ENCODE measurements around the gene GTF2A1L.
"Not testable (repeated sequence)": the region's sequence is repeated elsewhere in the genome, so short reads cannot be mapped to it uniquely, and the experiment has no call there.

Gene GTF2A1L

GRCh38 chr2:48699348-48699930, 81.8 kb downstream of the GTF2A1L start:
- no peak for DNase-seq (ENCODE audit: low read depth)

GRCh38 chr2:48703621-48704020, 86.0 kb downstream of the GTF2A1L start:
- not testable (repeated sequence) for DNase-seq (ENCODE audit: low read depth)

GRCh38 chr2:48707466-48707865, 89.8 kb downstream of the GTF2A1L start:
- DNase-seq (ENCODE audit: low read depth): no peak

GRCh38 chr2:48709096-48710034, 91.7 kb downstream of the GTF2A1L start:
- no peak for DNase-seq (ENCODE audit: low read depth)

GRCh38 chr2:48711343-48711742, 93.7 kb downstream of the GTF2A1L start:
- DNase-seq (ENCODE audit: low read depth): no peak

GRCh38 chr2:48712151-48712550, 94.5 kb downstream of the GTF2A1L start:
- no peak for DNase-seq (ENCODE audit: low read depth)

GRCh38 chr2:48713647-48714046, 96.0 kb downstream of the GTF2A1L start:
- no peak for DNase-seq (ENCODE audit: low read depth)

- no peak for DNase-seq (ENCODE audit: low read depth)
Observed at GRCh38 chr2:48714245-48714644, 96.6 kb downstream of the GTF2A1L start.

GRCh38 chr2:48715042-48715899, 97.6 kb downstream of the GTF2A1L start:
- DNase-seq (ENCODE audit: low read depth): no peak

- DNase-seq (ENCODE audit: low read depth): no peak
Observed at GRCh38 chr2:48715956-48716355, 98.3 kb downstream of the GTF2A1L start.

GRCh38 chr2:48717846-48718245, 100.2 kb downstream of the GTF2A1L start:
- DNase-seq (ENCODE audit: low read depth): no peak

- DNase-seq (ENCODE audit: low read depth): no peak
Observed at GRCh38 chr2:48719480-48720177, 102.0 kb downstream of the GTF2A1L start.

- DNase-seq (ENCODE audit: low read depth): no peak
Observed at GRCh38 chr2:48721158-48721557, 103.5 kb downstream of the GTF2A1L start.

- no peak for DNase-seq (ENCODE audit: low read depth)
Observed at GRCh38 chr2:48722391-48722790, 104.7 kb downstream of the GTF2A1L start.

GRCh38 chr2:48723129-48723528, 105.5 kb downstream of the GTF2A1L start:
- DNase-seq (ENCODE audit: low read depth): no peak

- DNase-seq (ENCODE audit: low read depth): no peak
Observed at GRCh38 chr2:48724278-48724677, 106.6 kb downstream of the GTF2A1L start.

GRCh38 chr2:48725696-48726494, 108.2 kb downstream of the GTF2A1L start:
- no peak for DNase-seq (ENCODE audit: low read depth)

- no peak for DNase-seq (ENCODE audit: low read depth)
Observed at GRCh38 chr2:48727560-48727959, 109.9 kb downstream of the GTF2A1L start.

- DNase-seq (ENCODE audit: low read depth): no peak
Observed at GRCh38 chr2:48728295-48728694, 110.6 kb downstream of the GTF2A1L start.

GRCh38 chr2:48728840-48729239, 111.2 kb downstream of the GTF2A1L start:
- DNase-seq (ENCODE audit: low read depth): no peak

Measured in stimulated activated CD4-positive, alpha-beta T cell treated with anti-CD3 and anti-CD28 coated beads, Interleukin-2, amount 100 ng/mL, for 4 hours (primary cell).